SK-N-MC (cell line): ENCODE results near the gene PRKD1.

Source experiments
- DNase-seq: peaks from one replicate; pipeline ENCODE4 v3.0.0-alpha.2; 2011; ENCODE audit warnings: low read depth, low spot score
- H3K27ac ChIP-seq: fragments of 200-600 bp; sonication (generic); 2 replicates; pipeline ENCODE4 v1.5.1; 2016; ENCODE audit warnings: mixed run types
- H3K36me3 ChIP-seq: fragments of 200-600 bp; sonication (generic); 2 replicates; pipeline ENCODE4 v1.6.1; 2017; ENCODE audit warnings: antibody characterized with exemption, low read length, mixed read lengths; ENCODE audit not compliant: insufficient read depth
- H3K4me3 ChIP-seq: fragments of 200-600 bp; sonication (generic); 2 replicates; pipeline ENCODE4 v1.5.1; 2016
- H3K9ac ChIP-seq: fragments of 200-600 bp; sonication (generic); 2 replicates; pipeline ENCODE4 v1.8.0; 2017; ENCODE audit warnings: mixed run types, mixed read lengths; ENCODE audit not compliant: insufficient read length
- H3K9me3 ChIP-seq: fragments of 200-600 bp; sonication (generic); 2 replicates; pipeline ENCODE4 v1.6.1; 2017; ENCODE audit warnings: low read depth, mild to moderate bottlenecking, antibody characterized with exemption, low read length, moderate library complexity, mixed read lengths
- EZH2 ChIP-seq: fragments of 200-600 bp; sonication (generic); IDR thresholded peaks from one replicate; pipeline ENCODE4 v1.6.1; 2017; ENCODE audit warnings: antibody characterized with exemption
- FOXP2 ChIP-seq: optimal IDR thresholded peaks from 2 replicates; pipeline ENCODE3; 2011; ENCODE audit warnings: mild to moderate bottlenecking, moderate library complexity; ENCODE audit not compliant: insufficient read depth; ENCODE audit errors: extremely low read length, control extremely low read depth
- POLR2AphosphoS5 ChIP-seq: IDR thresholded peaks from 2 replicates; pipeline ENCODE4 v1.6.1; 2012; ENCODE audit warnings: mild to moderate bottlenecking, low read depth, low read length, borderline replicate concordance

The PRKD1 gene

GRCh38 chr14:29569194-29569593 is 358.5 kb downstream of the PRKD1 start:
- Histone ChIP-seq H3K36me3 (no peaks in the 10 kb centered on the region), H3K4me3 (no peak overlapping the region), H3K27ac (no peak overlapping the region), H3K9ac (no peak overlapping the region), H3K9me3 (no peaks in the 10 kb centered on the region; the same call in 1 of the 2 replicates)
- no peak for DNase-seq
- TF ChIP-seq POLR2AphosphoS5 (no peak), FOXP2 (no peak), EZH2 (no peak)

- Histone ChIP-seq H3K9ac (no peak overlapping the region), H3K9me3 (no peaks in the 10 kb centered on the region; the same call in 1 of the 2 replicates), H3K27ac (no peak overlapping the region), H3K36me3 (no peaks in the 10 kb centered on the region), H3K4me3 (no peak overlapping the region)
- no peak for DNase-seq
- TF ChIP-seq FOXP2 (no peak), POLR2AphosphoS5 (no peak), EZH2 (no peak)
These were observed 361.5 kb downstream of the PRKD1 start for GRCh38 chr14:29566194-29566593.

GRCh38 chr14:29558516-29558915 is 369.1 kb downstream of the PRKD1 start:
- TF ChIP-seq EZH2 (no peak), POLR2AphosphoS5 (no peak), FOXP2 (no peak)
- Histone ChIP-seq H3K36me3 (no peaks in the 10 kb centered on the region), H3K9me3 (no peaks in the 10 kb centered on the region), H3K9ac (no peak overlapping the region), H3K27ac (no peak overlapping the region), H3K4me3 (no peak overlapping the region)
- DNase-seq, result no peak

- Histone ChIP-seq H3K9ac (no peak overlapping the region), H3K27ac (no peak overlapping the region), H3K4me3 (no peak overlapping the region), H3K9me3 (no peaks in the 10 kb centered on the region), H3K36me3 (no peaks in the 10 kb centered on the region)
- TF ChIP-seq EZH2, result no peak
- no peak for TF ChIP-seq FOXP2
- TF ChIP-seq POLR2AphosphoS5, result no peak
- no peak for DNase-seq
These were observed 373.3 kb downstream of the PRKD1 start for GRCh38 chr14:29554335-29554734.

GRCh38 chr14:29553427-29553826 is 374.2 kb downstream of the PRKD1 start:
- no peak for TF ChIP-seq EZH2
- no peak for TF ChIP-seq POLR2AphosphoS5
- no peak for TF ChIP-seq FOXP2
- no peak for DNase-seq
- Histone ChIP-seq H3K9me3 (no peaks in the 10 kb centered on the region), H3K36me3 (no peaks in the 10 kb centered on the region), H3K4me3 (no peak overlapping the region), H3K9ac (no peak overlapping the region), H3K27ac (no peak overlapping the region)

GRCh38 chr14:29548948-29549370 is 378.7 kb downstream of the PRKD1 start:
- DNase-seq, result peak; percentile 50
- H3K9ac ChIP-seq, result no peak overlapping the region
- H3K36me3 ChIP-seq, result no peaks in the 10 kb centered on the region
- no peak overlapping the region for H3K4me3 ChIP-seq
- no peak overlapping the region for H3K27ac ChIP-seq
- TF ChIP-seq FOXP2 (no peak), POLR2AphosphoS5 (no peak), EZH2 (no peak)
- H3K9me3 ChIP-seq, result no peaks in the 10 kb centered on the region

- Histone ChIP-seq H3K27ac (no peak overlapping the region), H3K4me3 (no peak overlapping the region), H3K9me3 (no peaks in the 10 kb centered on the region), H3K9ac (no peak overlapping the region), H3K36me3 (no peaks in the 10 kb centered on the region)
- DNase-seq, result no peak
- no peak for TF ChIP-seq POLR2AphosphoS5
- TF ChIP-seq EZH2, result no peak
- no peak for TF ChIP-seq FOXP2
These were observed 381.9 kb downstream of the PRKD1 start for GRCh38 chr14:29545714-29546113.

- Histone ChIP-seq H3K36me3 (no peaks in the 10 kb centered on the region), H3K9ac (no peak overlapping the region), H3K9me3 (no peaks in the 10 kb centered on the region), H3K27ac (no peak overlapping the region), H3K4me3 (no peak overlapping the region)
- no peak for TF ChIP-seq FOXP2
- no peak for TF ChIP-seq EZH2
- TF ChIP-seq POLR2AphosphoS5, result no peak
- DNase-seq, result no peak
These were observed 390.6 kb downstream of the PRKD1 start for GRCh38 chr14:29536886-29537511.

GRCh38 chr14:29529418-29529817 is 398.2 kb downstream of the PRKD1 start:
- TF ChIP-seq FOXP2, result no peak
- TF ChIP-seq EZH2, result no peak
- no peak for TF ChIP-seq POLR2AphosphoS5
- DNase-seq, result no peak

More at GRCh38 chr14:29529418-29529817, 398.2 kb downstream of the PRKD1 start:
- Histone ChIP-seq H3K4me3 (peak overlapping the region; percentile 41; the same call in 1 of the 2 replicates), H3K27ac (peak overlapping the region; percentile 61), H3K9me3 (no peaks in the 10 kb centered on the region), H3K9ac (no peak overlapping the region), H3K36me3 (no peaks in the 10 kb centered on the region)
